PFSK-1 (cell line): ENCODE results near the gene DPYD.

Experiments used
- FOXP2 ChIP-seq: optimal IDR thresholded peaks from 2 replicates; pipeline ENCODE3; 2011; ENCODE audit warnings: borderline replicate concordance, control low read depth, inconsistent platforms; ENCODE audit not compliant: insufficient read depth; ENCODE audit errors: extremely low read length, extremely low read depth
- POLR2AphosphoS5 ChIP-seq: IDR thresholded peaks from 2 replicates; pipeline ENCODE4 v1.6.1; 2012; ENCODE audit warnings: low read depth, mild to moderate bottlenecking, control low read depth, low read length, moderate library complexity
- SIN3A ChIP-seq: IDR thresholded peaks from 2 replicates; pipeline ENCODE4 v1.6.1; 2012; ENCODE audit warnings: mild to moderate bottlenecking, low read length, moderate library complexity, borderline replicate concordance; ENCODE audit not compliant: insufficient read depth
- TAF1 ChIP-seq: IDR thresholded peaks from 2 replicates; pipeline ENCODE4 v1.6.1; 2012; ENCODE audit warnings: low read length, control low read depth, borderline replicate concordance; ENCODE audit not compliant: insufficient read depth
- TF ChIP-seq, protein P1 (sequence below), 2 experiments: IDR thresholded peaks; 2 replicates each; pipeline versions ENCODE4 v1.6.1 to v1.8.0; 2011 to 2012; ENCODE audit warnings: low read depth in 2 of 2, low read length in 2 of 2, control low read depth in 1 of 2, inconsistent platforms in 1 of 2, mild to moderate bottlenecking in 1 of 2, moderate library complexity in 1 of 2; ENCODE audit not compliant: insufficient read depth in 1 of 2

DPYD gene

GRCh38 chr1:97570691-97571090 is 350.1 kb downstream of the DPYD start:
- TF ChIP-seq, protein P1, sequence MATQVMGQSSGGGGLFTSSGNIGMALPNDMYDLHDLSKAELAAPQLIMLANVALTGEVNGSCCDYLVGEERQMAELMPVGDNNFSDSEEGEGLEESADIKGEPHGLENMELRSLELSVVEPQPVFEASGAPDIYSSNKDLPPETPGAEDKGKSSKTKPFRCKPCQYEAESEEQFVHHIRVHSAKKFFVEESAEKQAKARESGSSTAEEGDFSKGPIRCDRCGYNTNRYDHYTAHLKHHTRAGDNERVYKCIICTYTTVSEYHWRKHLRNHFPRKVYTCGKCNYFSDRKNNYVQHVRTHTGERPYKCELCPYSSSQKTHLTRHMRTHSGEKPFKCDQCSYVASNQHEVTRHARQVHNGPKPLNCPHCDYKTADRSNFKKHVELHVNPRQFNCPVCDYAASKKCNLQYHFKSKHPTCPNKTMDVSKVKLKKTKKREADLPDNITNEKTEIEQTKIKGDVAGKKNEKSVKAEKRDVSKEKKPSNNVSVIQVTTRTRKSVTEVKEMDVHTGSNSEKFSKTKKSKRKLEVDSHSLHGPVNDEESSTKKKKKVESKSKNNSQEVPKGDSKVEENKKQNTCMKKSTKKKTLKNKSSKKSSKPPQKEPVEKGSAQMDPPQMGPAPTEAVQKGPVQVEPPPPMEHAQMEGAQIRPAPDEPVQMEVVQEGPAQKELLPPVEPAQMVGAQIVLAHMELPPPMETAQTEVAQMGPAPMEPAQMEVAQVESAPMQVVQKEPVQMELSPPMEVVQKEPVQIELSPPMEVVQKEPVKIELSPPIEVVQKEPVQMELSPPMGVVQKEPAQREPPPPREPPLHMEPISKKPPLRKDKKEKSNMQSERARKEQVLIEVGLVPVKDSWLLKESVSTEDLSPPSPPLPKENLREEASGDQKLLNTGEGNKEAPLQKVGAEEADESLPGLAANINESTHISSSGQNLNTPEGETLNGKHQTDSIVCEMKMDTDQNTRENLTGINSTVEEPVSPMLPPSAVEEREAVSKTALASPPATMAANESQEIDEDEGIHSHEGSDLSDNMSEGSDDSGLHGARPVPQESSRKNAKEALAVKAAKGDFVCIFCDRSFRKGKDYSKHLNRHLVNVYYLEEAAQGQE (IDR thresholded peaks at IDR 0.05; ENCODE audit: insufficient read depth in 1 of 2, low read depth in 2 of 2, low read length in 2 of 2), result no peak
- TF ChIP-seq POLR2AphosphoS5 (no peak), SIN3A (no peak), TAF1 (no peak), FOXP2 (no peak)

- no peak for TF ChIP-seq FOXP2
- TF ChIP-seq TAF1, result no peak
- no peak for TF ChIP-seq SIN3A
- TF ChIP-seq, protein P1 (IDR thresholded peaks at IDR 0.05; ENCODE audit: insufficient read depth in 1 of 2, low read depth in 2 of 2, low read length in 2 of 2), result no peak
Observed at GRCh38 chr1:97567000-97567749, 353.7 kb downstream of the DPYD start.

GRCh38 chr1:97565886-97566285 is 354.9 kb downstream of the DPYD start:
- no peak for TF ChIP-seq POLR2AphosphoS5
- TF ChIP-seq SIN3A, result no peak
- TF ChIP-seq, protein P1 (IDR thresholded peaks at IDR 0.05; ENCODE audit: insufficient read depth in 1 of 2, low read depth in 2 of 2, low read length in 2 of 2), result no peak
- no peak for TF ChIP-seq FOXP2
- TF ChIP-seq TAF1, result no peak

- TF ChIP-seq POLR2AphosphoS5 (no peak), FOXP2 (no peak), SIN3A (no peak), TAF1 (no peak)
- TF ChIP-seq, protein P1 (IDR thresholded peaks at IDR 0.05; ENCODE audit: insufficient read depth in 1 of 2, low read depth in 2 of 2, low read length in 2 of 2), result no peak
Observed at GRCh38 chr1:97563926-97564325, 356.9 kb downstream of the DPYD start.
